MCF 10A (cell line): Measurements from ENCODE around the gene CHL1. TPM values are rescaled to one million over a fixed set of nuclear protein-coding genes. Genes with fewer than 3 reads are reported as not detected.

Experiments
- BruUV-seq: library from RNA; stranded (reverse); fragments of 400-500 nt; replicated peaks from 2 replicates; lab custom pipeline; 2021; lab: Mats Ljungman, UMichigan
- CTCF ChIA-PET: fragments of 300-600 bp; sonication (Branson Sonifier 250); formaldehyde crosslinking; extraction: SDS; loops from one replicate; lab custom pipeline; 2021; ENCODE audit warnings: antibody characterized with exemption, inconsistent platforms; lab: Yijun Ruan, JAX
- POLR2A ChIA-PET: fragments of 300-600, 350-650 bp; sonication (Branson Sonifier 250); formaldehyde crosslinking; extraction: SDS; loops from one replicate; lab custom pipeline; 2020; ENCODE audit warnings: antibody characterized with exemption, inconsistent platforms; lab: Yijun Ruan, JAX
- DNase-seq: peaks from one replicate; pipeline ENCODE4 v3.0.0-alpha.2; 2018; ENCODE audit not compliant: unreplicated experiment
- H3K27ac Mint-ChIP-seq: one replicate; pipeline ENCODE4 v1.8.0; 2022; ENCODE audit warnings: mild to moderate bottlenecking, low read depth, mixed read lengths; ENCODE audit not compliant: unreplicated experiment
- H3K27me3 Mint-ChIP-seq: one replicate; pipeline ENCODE4 v1.8.0; 2022; ENCODE audit warnings: mixed read lengths; ENCODE audit not compliant: insufficient read depth, unreplicated experiment
- H3K36me3 Mint-ChIP-seq: one replicate; pipeline ENCODE4 v1.8.0; 2022; ENCODE audit warnings: mild to moderate bottlenecking, moderate library complexity, mixed read lengths; ENCODE audit not compliant: insufficient read depth, unreplicated experiment
- H3K4me1 Mint-ChIP-seq: one replicate; pipeline ENCODE4 v1.8.0; 2022; ENCODE audit warnings: mixed read lengths; ENCODE audit not compliant: insufficient read depth, unreplicated experiment
- H3K4me3 Mint-ChIP-seq: one replicate; pipeline ENCODE4 v1.8.0; 2022; ENCODE audit warnings: mild to moderate bottlenecking, moderate library complexity, mixed read lengths; ENCODE audit not compliant: unreplicated experiment
- H3K9me3 Mint-ChIP-seq: one replicate; pipeline ENCODE4 v1.8.0; 2022; ENCODE audit warnings: mixed read lengths; ENCODE audit not compliant: unreplicated experiment
- intact Hi-C: fragments of 100-400 bp; cut with micrococcal nuclease; formaldehyde crosslinking; loops from 2 replicates; pipeline ENCODE4 v1.14.1; 2022
- total RNA-seq: library from RNA; stranded (reverse); gene quantifications from 2 replicates; pipeline ENCODE4 v1.2.3, GENCODE V29; 2022
- TF ChIP-seq, protein P1 (sequence below): fragments of 200-600 bp; IDR thresholded peaks from one replicate; pipeline ENCODE4 v1.8.0; 2022; ENCODE audit warnings: antibody characterized with exemption, mild to moderate bottlenecking; ENCODE audit not compliant: unreplicated experiment

CHL1 gene
- total RNA-seq, 1 experiment from 2014 or later, result not detected

- intact Hi-C loops, result no loop called here
- no peaks in the 10 kb centered on the region for H3K36me3 Mint-ChIP-seq
- peaks cover 17% of the 10 kb centered on the region for H3K27me3 Mint-ChIP-seq
- H3K9me3 Mint-ChIP-seq, result no peaks in the 10 kb centered on the region
- no peak overlapping the region for H3K4me3 Mint-ChIP-seq
- no TSS peak for BruUV-seq
- ChIA-PET CTCF (interaction anchor here (0.6 kb wide), 1 partner anchor 10 kb away, joined by 3 read pairs; no protein-coding TSS in a partner anchor), POLR2A (no interaction called here)
- no peaks in the 10 kb centered on the region for H3K4me1 Mint-ChIP-seq
- no peak for DNase-seq
- H3K27ac Mint-ChIP-seq, result no peak overlapping the region
- TF ChIP-seq, protein P1, sequence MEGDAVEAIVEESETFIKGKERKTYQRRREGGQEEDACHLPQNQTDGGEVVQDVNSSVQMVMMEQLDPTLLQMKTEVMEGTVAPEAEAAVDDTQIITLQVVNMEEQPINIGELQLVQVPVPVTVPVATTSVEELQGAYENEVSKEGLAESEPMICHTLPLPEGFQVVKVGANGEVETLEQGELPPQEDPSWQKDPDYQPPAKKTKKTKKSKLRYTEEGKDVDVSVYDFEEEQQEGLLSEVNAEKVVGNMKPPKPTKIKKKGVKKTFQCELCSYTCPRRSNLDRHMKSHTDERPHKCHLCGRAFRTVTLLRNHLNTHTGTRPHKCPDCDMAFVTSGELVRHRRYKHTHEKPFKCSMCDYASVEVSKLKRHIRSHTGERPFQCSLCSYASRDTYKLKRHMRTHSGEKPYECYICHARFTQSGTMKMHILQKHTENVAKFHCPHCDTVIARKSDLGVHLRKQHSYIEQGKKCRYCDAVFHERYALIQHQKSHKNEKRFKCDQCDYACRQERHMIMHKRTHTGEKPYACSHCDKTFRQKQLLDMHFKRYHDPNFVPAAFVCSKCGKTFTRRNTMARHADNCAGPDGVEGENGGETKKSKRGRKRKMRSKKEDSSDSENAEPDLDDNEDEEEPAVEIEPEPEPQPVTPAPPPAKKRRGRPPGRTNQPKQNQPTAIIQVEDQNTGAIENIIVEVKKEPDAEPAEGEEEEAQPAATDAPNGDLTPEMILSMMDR, result no peak
Measured at GRCh38 chr3:339351-339750, 142.8 kb downstream of the CHL1 start.

DNA sequence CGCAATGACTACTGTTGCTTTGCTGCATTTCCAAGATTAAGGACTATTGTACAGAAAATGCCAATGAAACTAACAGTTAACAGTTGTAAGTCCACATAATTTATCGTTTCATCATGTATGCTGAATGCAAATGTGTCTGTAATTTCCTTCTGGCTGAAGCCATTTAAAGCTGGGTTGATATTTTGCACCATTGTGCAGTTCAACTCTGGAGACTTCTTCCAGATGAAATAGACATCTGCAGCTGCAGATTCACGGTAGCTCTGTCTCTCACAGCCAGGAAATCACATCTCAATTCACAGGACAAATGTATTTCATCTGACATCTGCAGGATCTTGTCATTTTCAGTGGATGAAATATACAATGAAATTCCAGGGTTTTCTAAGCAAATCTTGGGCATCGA, 145.4 kb downstream of the CHL1 start:
- Mint-ChIP-seq H3K36me3 (no peaks in the 10 kb centered on the region), H3K27me3 (peaks cover 17% of the 10 kb centered on the region), H3K4me3 (no peak overlapping the region), H3K27ac (no peak overlapping the region), H3K9me3 (no peaks in the 10 kb centered on the region), H3K4me1 (no peaks in the 10 kb centered on the region)
- TF ChIP-seq, protein P1, result no peak
- intact Hi-C loops, result no loop called here
- DNase-seq, result no peak
- BruUV-seq, result no TSS peak
- POLR2A ChIA-PET, result no interaction called here
- CTCF ChIA-PET, result interaction anchor here (0.8 kb wide), 1 partner anchor 435 kb away, joined by 4 read pairs; no protein-coding TSS in a partner anchor

DNA sequence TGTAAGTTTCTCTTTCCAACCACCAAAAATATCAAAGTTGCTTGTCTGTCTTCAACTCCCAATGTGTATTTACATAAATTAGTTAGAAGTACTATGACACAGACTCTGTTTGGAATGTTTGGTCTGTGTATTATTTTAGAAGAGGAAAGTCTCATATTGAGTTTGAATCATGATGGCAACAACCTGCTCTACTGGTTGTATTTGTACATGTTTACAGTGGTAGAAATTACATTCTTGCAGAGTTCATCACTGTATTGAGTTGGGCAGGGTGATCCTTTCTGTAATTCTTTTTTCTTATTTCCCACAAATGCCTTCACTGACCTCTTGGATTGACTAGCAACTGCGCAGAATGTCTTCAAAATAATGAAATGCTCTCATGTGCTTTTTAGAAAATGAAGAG, 149.6 kb downstream of the CHL1 start:
- H3K27me3 Mint-ChIP-seq, result peaks cover 21% of the 10 kb centered on the region
- CTCF ChIA-PET, result no interaction called here
- H3K4me1 Mint-ChIP-seq, result no peaks in the 10 kb centered on the region
- DNase-seq, result no peak
- no peak overlapping the region for H3K4me3 Mint-ChIP-seq
- H3K9me3 Mint-ChIP-seq, result no peaks in the 10 kb centered on the region
- POLR2A ChIA-PET, result no interaction called here
- BruUV-seq, result no TSS peak
- no peaks in the 10 kb centered on the region for H3K36me3 Mint-ChIP-seq
- intact Hi-C loops, result no loop called here
- TF ChIP-seq, protein P1, result no peak
- H3K27ac Mint-ChIP-seq, result no peak overlapping the region

- no peaks in the 10 kb centered on the region for H3K4me1 Mint-ChIP-seq
- ChIA-PET POLR2A (no interaction called here), CTCF (no interaction called here)
- intact Hi-C loops, result no loop called here
- no peak for DNase-seq
- TF ChIP-seq, protein P1, result no peak
- no TSS peak for BruUV-seq
- no peaks in the 10 kb centered on the region for H3K9me3 Mint-ChIP-seq
- H3K27ac Mint-ChIP-seq, result no peak overlapping the region
- H3K36me3 Mint-ChIP-seq, result no peaks in the 10 kb centered on the region
- no peak overlapping the region for H3K4me3 Mint-ChIP-seq
- peaks cover 14% of the 10 kb centered on the region for H3K27me3 Mint-ChIP-seq
Measured at GRCh38 chr3:347581-347980, 151.0 kb downstream of the CHL1 start.
